Right lung (tissue), 10 donors: Measurements from ENCODE around the gene CSN1S1. TPM values are rescaled to one million over a fixed set of nuclear protein-coding genes. Genes with fewer than 3 reads are reported as not detected.
A peak's percentile ranks its signal among the peaks of the same experiment; 100 is the strongest.
"Not testable (repeated sequence)": the region's sequence is repeated elsewhere in the genome, so short reads cannot be mapped to it uniquely, and the experiment has no call there.

Experiments
- DNase-seq, 2 donors: peaks; one replicate each; pipeline ENCODE4 v3.0.0-alpha.2; 2013
- long read RNA-seq, 8 donors: transcript quantifications; one replicate each; lab custom pipeline, GENCODE V29; 2026
- polyA plus RNA-seq, 5 donors: library from polyadenylated mRNA; unstranded; fragments of 120-200 nt; gene quantifications; one replicate each; pipeline versions ENCODE4 v1.2.1 to v1.2.3, GENCODE V29; 2013; ENCODE audit warnings: inconsistent platforms in 1 of 5, low replicate concordance in 1 of 5; ENCODE audit not compliant: insufficient read length in 5 of 5, insufficient read depth in 1 of 5

Gene CSN1S1
- not detected for polyA plus RNA-seq
- long read RNA-seq, donor 1 = 0 reads
- long read RNA-seq, donor 2 = 0 reads
- long read RNA-seq, donor 3 = 0 reads
- long read RNA-seq, donor 4 = 0 reads
- long read RNA-seq, donor 5 = 0 reads
- long read RNA-seq, donor 6 = 0 reads
- long read RNA-seq, donor 7 = 0 reads
- long read RNA-seq, donor 8 = 0 reads

GRCh38 chr4:69930768-69931167, at the start of gene CSN1S1:
Gene CSN1S1, plus strand, starts transcription at chr4:69931068. Its CDS starts 1,488 bp downstream, at chr4:69932556.
- DNase-seq = no peak

- peak in 1 of 2 donors; percentile 42 for DNase-seq
Observed at GRCh38 chr4:69881173-69881773, 49.6 kb upstream of the CSN1S1 start.

GRCh38 chr4:69882150-69882549, 48.7 kb upstream of the CSN1S1 start:
- no peak for DNase-seq

- DNase-seq = no peak
Observed at GRCh38 chr4:69888336-69888735, 42.5 kb upstream of the CSN1S1 start.

- no peak for DNase-seq
Observed at GRCh38 chr4:69894186-69894585, 36.7 kb upstream of the CSN1S1 start.

GRCh38 chr4:69894721-69895120, 36.1 kb upstream of the CSN1S1 start:
- DNase-seq = no peak

GRCh38 chr4:69896530-69897116, 34.2 kb upstream of the CSN1S1 start:
- DNase-seq = peak in 1 of 2 donors; percentile 14

- DNase-seq = no peak
Observed at GRCh38 chr4:69907151-69907550, 23.7 kb upstream of the CSN1S1 start.

GRCh38 chr4:69909195-69909594, 21.7 kb upstream of the CSN1S1 start:
- DNase-seq = no peak

GRCh38 chr4:69910016-69910782, 20.7 kb upstream of the CSN1S1 start:
- no peak for DNase-seq

GRCh38 chr4:69920874-69921273, 10.0 kb upstream of the CSN1S1 start:
- no peak for DNase-seq

- DNase-seq = not testable (repeated sequence)
Observed at GRCh38 chr4:69923782-69924410, 7.0 kb upstream of the CSN1S1 start.

- DNase-seq = no peak
Observed at GRCh38 chr4:69934150-69934549, 3.3 kb downstream of the CSN1S1 start.

GRCh38 chr4:69936566-69936965, 5.7 kb downstream of the CSN1S1 start:
- no peak for DNase-seq

- DNase-seq = no peak
Observed at GRCh38 chr4:69951602-69952001, 20.7 kb downstream of the CSN1S1 start.

GRCh38 chr4:69957209-69957608, 26.3 kb downstream of the CSN1S1 start:
- no peak for DNase-seq

GRCh38 chr4:69965628-69966027, 34.8 kb downstream of the CSN1S1 start, which contains the start of gene CSN2:
Gene CSN2, minus strand, starts transcription at chr4:69965728. Its CDS starts 4,733 bp downstream, at chr4:69960995.
- no peak for DNase-seq

- DNase-seq = no peak
Observed at GRCh38 chr4:69970071-69970470, 39.2 kb downstream of the CSN1S1 start.

- DNase-seq = no peak
Observed at GRCh38 chr4:69974631-69975030, 43.8 kb downstream of the CSN1S1 start.

GRCh38 chr4:69977582-69977981, 46.7 kb downstream of the CSN1S1 start:
- no peak for DNase-seq

GRCh38 chr4:69984030-69984443, 53.2 kb downstream of the CSN1S1 start:
- DNase-seq = peak; percentile 36 to 41

GRCh38 chr4:69986663-69987062, 55.8 kb downstream of the CSN1S1 start:
- DNase-seq = no peak
